NCI-H2081 (cell line): ENCODE data around the gene RELL1.

ENCODE experiments used
- DNase-seq, 2 experiments: peaks; one replicate each; lab custom pipeline; 2025; lab: John Stamatoyannopoulos, UW

The RELL1 gene

DNA sequence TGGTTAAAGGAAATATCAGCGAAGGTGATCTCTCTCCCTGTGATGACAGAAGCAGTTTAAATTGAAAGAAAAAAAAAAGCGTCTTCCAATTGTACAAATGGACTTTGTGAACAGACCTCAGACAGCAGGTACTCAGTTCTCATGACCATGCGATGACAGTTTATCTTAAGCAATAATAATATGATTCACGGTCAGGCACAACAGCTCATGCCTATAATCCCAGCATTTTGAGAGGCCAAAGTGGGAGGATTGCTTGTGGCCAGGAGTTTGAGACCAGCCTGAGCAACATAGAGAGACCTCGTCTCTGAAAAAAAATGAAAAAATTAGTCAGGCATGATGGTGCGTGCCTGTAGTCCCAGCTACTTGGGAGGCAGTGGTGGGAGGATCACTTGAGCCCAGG is 51.0 kb downstream of the RELL1 start:
- no peak for DNase-seq

DNA sequence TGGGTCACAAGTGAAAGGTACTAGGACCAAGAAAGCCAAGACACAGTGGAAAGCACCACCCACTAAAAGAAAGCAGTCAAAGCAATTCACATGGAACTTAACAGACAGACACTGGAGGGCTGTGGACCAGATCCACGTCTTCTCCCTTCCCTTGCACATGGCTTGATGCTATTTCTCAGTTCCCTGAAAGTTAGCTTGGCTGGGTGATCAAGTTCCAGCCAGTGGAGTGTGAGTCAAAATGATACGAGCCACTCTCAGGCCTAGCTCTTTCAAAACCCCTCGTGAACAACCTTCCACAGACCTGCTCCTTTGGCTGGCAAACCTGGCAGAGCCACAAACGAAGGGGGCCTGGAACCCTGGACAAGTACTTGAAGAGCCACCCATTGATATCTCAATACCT is 52.0 kb downstream of the RELL1 start:
- no peak for DNase-seq

- DNase-seq: no peak
These were observed 53.3 kb downstream of the RELL1 start for GRCh38 chr4:37632836-37633235.

GRCh38 chr4:37631551-37631950 is 54.6 kb downstream of the RELL1 start:
- no peak for DNase-seq

- DNase-seq: no peak
These were observed 56.5 kb downstream of the RELL1 start for GRCh38 chr4:37629713-37630112.

GRCh38 chr4:37628977-37629609 is 57.1 kb downstream of the RELL1 start:
- DNase-seq: no peak

GRCh38 chr4:37627263-37627662 is 58.9 kb downstream of the RELL1 start:
- DNase-seq: no peak

DNA sequence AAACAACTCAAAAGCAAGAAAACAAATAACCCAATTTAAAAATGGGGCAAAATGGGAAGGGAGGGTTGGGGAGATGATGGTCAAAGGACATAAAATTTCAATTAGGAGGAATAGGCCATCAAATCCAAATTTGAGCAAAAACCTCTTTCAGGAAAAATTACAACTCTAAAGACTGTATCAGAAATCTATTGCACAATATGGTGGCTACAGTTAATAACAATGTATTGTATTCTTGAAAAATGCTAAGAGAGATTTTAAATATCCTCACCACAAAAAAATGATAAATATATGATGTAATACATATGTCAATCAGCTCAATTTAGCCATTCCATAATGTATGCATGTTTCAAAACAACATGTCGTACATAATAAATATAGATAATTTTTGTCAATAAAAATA is 60.7 kb downstream of the RELL1 start:
- no peak for DNase-seq

- DNase-seq: no peak
These were observed 62.2 kb downstream of the RELL1 start for GRCh38 chr4:37623940-37624339.

DNA sequence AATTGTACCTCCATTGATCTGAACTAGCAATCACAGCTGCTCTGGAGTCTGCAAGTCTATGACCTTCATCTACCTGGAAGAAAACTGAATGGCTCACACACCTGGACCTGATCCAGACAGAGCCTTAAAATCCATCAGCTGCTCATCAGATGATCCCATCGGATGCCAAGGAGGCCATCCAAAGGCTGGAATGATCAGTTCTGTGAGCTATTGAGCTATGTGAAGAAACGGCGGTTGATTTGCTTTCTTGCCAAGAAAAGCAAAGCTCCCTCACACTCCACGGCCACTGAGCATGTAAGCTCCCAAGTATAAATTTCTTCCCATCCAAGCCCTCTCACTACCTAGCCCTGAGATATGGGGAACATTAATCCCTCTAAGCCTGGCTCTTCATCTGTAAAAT is 63.1 kb downstream of the RELL1 start:
- no peak for DNase-seq

- DNase-seq: no peak
These were observed 66.0 kb downstream of the RELL1 start for GRCh38 chr4:37620176-37620575.

DNA sequence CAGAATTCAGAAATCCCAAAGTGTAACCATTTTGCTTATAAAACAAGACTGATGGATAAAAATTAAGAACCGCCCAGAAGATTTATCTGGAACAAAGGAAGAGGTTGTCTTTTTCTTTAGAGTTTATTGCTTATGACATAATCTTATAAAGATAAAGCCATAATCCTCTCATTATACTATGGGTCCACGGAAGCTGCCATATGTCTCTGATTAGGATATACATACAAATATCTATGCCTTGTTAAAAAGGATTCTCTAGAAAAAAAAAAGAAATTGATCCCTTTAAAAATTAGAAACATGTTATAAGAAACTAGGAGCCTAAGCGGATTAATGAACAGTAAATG is 70.5 kb downstream of the RELL1 start:
- no peak for DNase-seq

DNA sequence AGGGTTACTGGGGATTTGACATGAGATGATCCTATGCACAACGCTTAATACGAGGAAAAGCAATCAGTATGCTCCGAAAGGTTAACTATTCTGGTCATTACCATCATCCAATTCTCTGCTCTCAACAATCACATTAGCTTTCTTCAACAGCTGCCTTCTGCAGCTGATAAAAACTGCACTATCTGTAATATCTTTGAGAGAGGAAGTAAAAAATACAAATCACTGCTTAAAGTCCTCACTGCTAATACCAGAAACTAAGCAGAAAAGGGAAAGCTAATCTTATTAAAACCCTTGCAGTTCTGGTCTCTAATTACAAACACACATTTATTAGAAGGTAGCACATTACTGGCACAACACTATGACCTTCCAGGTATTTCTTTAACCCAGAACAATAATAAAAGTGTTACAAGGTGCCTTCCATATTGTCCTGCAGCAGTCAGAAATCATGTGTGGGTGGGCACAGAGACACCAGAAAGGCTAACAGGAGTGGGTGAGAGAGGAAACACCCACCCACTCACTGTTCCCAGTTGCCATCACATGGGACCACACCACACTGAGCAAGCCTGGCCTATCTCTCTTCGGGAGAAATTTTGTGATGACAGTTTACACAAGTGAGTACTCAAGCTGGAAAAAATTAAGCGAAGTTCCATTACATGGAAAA is 71.0 kb downstream of the RELL1 start:
- DNase-seq: no peak

GRCh38 chr4:37612811-37613210 is 73.4 kb downstream of the RELL1 start:
- DNase-seq: no peak

DNA sequence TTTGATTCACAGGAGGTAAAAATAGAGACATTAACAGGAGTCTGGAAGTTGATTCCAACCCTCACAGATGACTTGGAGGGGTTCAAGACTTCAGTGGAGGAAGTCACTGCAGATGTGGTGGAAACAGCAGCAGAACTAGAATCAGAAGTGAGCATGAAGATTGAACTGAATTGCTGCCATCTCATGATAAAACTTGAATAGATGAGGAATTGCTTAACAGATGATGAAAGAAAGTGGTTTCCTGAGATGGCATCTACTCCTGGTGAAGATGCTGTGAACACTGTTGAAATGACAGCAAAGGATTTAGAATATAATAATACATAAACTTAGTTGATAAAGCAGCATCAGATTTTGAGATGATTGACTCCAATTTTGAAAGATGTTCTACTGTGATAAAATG is 76.5 kb downstream of the RELL1 start:
- no peak for DNase-seq

DNA sequence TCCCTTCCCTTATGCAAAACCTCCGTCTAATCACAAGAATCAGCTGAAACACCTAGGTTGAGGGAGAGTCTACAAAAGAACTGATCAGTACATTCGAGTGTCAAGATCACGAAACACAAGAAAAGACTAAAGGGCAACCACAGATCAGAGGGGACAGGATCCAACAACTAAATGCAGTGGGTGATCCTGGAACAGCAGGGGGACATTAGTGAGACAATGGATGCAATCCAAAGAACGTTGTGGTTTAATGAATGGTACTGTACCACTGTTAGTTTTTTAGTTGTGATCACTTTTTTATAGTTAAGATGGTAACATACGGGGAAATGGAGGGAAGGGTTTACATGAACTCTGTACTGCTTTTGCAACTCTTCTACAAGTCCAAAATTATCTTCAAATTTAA is 79.2 kb downstream of the RELL1 start:
- no peak for DNase-seq

GRCh38 chr4:37605843-37606565 is 80.2 kb downstream of the RELL1 start:
- no peak for DNase-seq

- no peak for DNase-seq
These were observed 81.7 kb downstream of the RELL1 start for GRCh38 chr4:37604461-37604860.

DNA sequence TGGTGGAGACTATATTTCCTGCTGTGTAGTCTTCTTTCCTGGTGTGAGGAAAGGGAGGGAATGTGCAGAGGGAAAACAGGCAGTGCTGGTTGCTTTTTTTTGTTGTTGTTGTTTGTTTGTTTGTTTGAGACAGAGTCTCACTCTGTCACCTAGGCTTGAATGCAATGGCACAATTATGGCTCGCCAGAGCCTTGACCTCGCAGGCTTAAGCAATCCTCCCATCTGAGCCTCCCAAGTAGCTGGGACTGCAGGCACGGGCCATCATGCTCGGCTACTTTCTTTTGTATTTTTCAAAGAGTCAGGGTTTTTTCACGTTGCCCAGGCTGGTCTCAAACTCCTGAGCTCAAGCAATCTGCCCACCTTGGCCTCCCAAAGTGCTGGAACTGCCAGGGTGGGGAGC is 82.5 kb downstream of the RELL1 start:
- no peak for DNase-seq

- peak; percentile 62 to 84 for DNase-seq
These were observed 83.1 kb downstream of the RELL1 start for GRCh38 chr4:37603070-37603468.

- peak in 1 of 2 experiments; percentile 38 for DNase-seq
These were observed 83.6 kb downstream of the RELL1 start for GRCh38 chr4:37602454-37603069.

GRCh38 chr4:37601531-37601930 is 84.6 kb downstream of the RELL1 start:
- DNase-seq: no peak
